22Rv1 (cell line): ENCODE measurements around the gene TCF25.

Experiments
- ZFX ChIP-seq: fragments of 450-650 bp; IDR thresholded peaks from 2 replicates; pipeline ENCODE4 v1.6.1; 2017; ENCODE audit warnings: antibody characterized with exemption, borderline replicate concordance
- TF ChIP-seq, protein P1 (sequence below): fragments of 450-650 bp; IDR thresholded peaks from 2 replicates; pipeline ENCODE4 v1.5.1; 2017; ENCODE audit warnings: mild to moderate bottlenecking

- TF ChIP-seq, protein P1, sequence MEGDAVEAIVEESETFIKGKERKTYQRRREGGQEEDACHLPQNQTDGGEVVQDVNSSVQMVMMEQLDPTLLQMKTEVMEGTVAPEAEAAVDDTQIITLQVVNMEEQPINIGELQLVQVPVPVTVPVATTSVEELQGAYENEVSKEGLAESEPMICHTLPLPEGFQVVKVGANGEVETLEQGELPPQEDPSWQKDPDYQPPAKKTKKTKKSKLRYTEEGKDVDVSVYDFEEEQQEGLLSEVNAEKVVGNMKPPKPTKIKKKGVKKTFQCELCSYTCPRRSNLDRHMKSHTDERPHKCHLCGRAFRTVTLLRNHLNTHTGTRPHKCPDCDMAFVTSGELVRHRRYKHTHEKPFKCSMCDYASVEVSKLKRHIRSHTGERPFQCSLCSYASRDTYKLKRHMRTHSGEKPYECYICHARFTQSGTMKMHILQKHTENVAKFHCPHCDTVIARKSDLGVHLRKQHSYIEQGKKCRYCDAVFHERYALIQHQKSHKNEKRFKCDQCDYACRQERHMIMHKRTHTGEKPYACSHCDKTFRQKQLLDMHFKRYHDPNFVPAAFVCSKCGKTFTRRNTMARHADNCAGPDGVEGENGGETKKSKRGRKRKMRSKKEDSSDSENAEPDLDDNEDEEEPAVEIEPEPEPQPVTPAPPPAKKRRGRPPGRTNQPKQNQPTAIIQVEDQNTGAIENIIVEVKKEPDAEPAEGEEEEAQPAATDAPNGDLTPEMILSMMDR: no peak
- no peak for TF ChIP-seq ZFX
Observed at GRCh38 chr16:89925596-89926079, 52.2 kb downstream of the TCF25 start.
